ENCODE data around the gene SSMEM1. TPM values are rescaled to one million over a fixed set of nuclear protein-coding genes. Genes with fewer than 3 reads are reported as not detected.

Gene SSMEM1
- total RNA-seq, 1 experiment from 2014 or later = not detected

DNA sequence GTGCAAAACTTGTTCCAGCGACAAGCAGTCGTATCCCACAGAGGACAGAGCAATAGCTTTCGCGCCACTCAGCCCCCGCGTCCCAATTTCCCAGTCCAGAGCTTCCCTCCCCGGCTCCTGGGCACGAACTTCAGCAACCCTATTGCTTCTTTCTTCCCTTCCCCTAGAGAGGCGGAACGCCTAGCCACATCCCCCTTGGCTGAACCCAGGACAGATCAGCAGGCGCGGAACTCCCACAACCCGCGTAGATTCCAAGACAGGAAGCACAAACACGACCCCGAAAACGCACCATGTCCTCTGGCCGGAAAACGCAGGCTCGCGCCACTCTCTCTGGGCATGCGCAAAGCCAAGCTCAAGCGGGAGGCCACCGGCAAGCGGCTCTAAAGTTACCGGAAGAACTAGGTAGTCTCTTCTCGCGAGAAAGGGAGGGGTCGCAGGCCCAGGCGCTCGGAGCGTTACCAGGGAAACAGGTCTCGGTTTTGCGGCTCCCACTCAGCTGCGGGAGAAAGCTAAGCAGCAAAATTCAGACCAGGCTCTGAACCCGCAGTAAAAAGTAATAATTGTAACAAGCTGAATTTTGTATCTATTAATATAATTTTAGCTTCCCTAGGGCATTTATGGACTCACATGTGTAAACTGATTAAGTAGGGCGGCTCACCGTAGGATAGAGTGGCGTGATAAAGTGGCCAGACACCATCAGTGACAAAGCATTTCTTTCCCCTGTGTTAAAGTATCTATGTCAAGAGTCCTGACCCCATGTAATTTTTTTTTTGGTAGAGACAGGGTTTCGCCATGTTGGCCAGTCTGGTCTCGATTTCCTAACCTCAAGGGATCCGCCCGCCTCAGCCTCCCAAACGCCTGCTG is 2.3 kb upstream of the SSMEM1 start, which contains the start of gene TMEM209 (continued):
- TF ChIP-seq, protein P1, sequence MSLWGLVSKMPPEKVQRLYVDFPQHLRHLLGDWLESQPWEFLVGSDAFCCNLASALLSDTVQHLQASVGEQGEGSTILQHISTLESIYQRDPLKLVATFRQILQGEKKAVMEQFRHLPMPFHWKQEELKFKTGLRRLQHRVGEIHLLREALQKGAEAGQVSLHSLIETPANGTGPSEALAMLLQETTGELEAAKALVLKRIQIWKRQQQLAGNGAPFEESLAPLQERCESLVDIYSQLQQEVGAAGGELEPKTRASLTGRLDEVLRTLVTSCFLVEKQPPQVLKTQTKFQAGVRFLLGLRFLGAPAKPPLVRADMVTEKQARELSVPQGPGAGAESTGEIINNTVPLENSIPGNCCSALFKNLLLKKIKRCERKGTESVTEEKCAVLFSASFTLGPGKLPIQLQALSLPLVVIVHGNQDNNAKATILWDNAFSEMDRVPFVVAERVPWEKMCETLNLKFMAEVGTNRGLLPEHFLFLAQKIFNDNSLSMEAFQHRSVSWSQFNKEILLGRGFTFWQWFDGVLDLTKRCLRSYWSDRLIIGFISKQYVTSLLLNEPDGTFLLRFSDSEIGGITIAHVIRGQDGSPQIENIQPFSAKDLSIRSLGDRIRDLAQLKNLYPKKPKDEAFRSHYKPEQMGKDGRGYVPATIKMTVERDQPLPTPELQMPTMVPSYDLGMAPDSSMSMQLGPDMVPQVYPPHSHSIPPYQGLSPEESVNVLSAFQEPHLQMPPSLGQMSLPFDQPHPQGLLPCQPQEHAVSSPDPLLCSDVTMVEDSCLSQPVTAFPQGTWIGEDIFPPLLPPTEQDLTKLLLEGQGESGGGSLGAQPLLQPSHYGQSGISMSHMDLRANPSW (CRISPR knock-in tag; conservative IDR thresholded peaks at IDR 0.05; ENCODE audit: low read depth) = no peak
- no peak for TF ChIP-seq TCF7 (CRISPR knock-in tag; IDR thresholded peaks at IDR 0.05; ENCODE audit: low read depth)
- TF ChIP-seq ZNF416 (CRISPR knock-in tag; IDR thresholded peaks at IDR 0.05) = no peak
- no peak for TF ChIP-seq NR1H2 (CRISPR knock-in tag; IDR thresholded peaks at IDR 0.05)
- TF ChIP-seq, protein P2, sequence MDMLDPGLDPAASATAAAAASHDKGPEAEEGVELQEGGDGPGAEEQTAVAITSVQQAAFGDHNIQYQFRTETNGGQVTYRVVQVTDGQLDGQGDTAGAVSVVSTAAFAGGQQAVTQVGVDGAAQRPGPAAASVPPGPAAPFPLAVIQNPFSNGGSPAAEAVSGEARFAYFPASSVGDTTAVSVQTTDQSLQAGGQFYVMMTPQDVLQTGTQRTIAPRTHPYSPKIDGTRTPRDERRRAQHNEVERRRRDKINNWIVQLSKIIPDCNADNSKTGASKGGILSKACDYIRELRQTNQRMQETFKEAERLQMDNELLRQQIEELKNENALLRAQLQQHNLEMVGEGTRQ (CRISPR knock-in tag; IDR thresholded peaks at IDR 0.05) = no peak
- TF ChIP-seq, protein P3, sequence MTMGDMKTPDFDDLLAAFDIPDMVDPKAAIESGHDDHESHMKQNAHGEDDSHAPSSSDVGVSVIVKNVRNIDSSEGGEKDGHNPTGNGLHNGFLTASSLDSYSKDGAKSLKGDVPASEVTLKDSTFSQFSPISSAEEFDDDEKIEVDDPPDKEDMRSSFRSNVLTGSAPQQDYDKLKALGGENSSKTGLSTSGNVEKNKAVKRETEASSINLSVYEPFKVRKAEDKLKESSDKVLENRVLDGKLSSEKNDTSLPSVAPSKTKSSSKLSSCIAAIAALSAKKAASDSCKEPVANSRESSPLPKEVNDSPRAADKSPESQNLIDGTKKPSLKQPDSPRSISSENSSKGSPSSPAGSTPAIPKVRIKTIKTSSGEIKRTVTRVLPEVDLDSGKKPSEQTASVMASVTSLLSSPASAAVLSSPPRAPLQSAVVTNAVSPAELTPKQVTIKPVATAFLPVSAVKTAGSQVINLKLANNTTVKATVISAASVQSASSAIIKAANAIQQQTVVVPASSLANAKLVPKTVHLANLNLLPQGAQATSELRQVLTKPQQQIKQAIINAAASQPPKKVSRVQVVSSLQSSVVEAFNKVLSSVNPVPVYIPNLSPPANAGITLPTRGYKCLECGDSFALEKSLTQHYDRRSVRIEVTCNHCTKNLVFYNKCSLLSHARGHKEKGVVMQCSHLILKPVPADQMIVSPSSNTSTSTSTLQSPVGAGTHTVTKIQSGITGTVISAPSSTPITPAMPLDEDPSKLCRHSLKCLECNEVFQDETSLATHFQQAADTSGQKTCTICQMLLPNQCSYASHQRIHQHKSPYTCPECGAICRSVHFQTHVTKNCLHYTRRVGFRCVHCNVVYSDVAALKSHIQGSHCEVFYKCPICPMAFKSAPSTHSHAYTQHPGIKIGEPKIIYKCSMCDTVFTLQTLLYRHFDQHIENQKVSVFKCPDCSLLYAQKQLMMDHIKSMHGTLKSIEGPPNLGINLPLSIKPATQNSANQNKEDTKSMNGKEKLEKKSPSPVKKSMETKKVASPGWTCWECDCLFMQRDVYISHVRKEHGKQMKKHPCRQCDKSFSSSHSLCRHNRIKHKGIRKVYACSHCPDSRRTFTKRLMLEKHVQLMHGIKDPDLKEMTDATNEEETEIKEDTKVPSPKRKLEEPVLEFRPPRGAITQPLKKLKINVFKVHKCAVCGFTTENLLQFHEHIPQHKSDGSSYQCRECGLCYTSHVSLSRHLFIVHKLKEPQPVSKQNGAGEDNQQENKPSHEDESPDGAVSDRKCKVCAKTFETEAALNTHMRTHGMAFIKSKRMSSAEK (CRISPR knock-in tag; IDR thresholded peaks at IDR 0.05; ENCODE audit: borderline replicate concordance) = no peak
- TF ChIP-seq TEAD1 (CRISPR knock-in tag; IDR thresholded peaks at IDR 0.05) = 0 out of 2 replicates have a peak, but pooled peaks have one; percentile 41
- no peak for TF ChIP-seq JUN (CRISPR knock-in tag; IDR thresholded peaks at IDR 0.05)
- TF ChIP-seq ZNF263 (CRISPR knock-in tag; IDR thresholded peaks at IDR 0.05; ENCODE audit: low read depth) = no peak
- TF ChIP-seq SP1 (CRISPR knock-in tag; conservative IDR thresholded peaks at IDR 0.05) = no peak; the same call in 1 of the 2 replicates
- TF ChIP-seq, protein P4, sequence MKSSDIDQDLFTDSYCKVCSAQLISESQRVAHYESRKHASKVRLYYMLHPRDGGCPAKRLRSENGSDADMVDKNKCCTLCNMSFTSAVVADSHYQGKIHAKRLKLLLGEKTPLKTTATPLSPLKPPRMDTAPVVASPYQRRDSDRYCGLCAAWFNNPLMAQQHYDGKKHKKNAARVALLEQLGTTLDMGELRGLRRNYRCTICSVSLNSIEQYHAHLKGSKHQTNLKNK (CRISPR knock-in tag; IDR thresholded peaks at IDR 0.05) = no peak
- TF ChIP-seq, protein P5, sequence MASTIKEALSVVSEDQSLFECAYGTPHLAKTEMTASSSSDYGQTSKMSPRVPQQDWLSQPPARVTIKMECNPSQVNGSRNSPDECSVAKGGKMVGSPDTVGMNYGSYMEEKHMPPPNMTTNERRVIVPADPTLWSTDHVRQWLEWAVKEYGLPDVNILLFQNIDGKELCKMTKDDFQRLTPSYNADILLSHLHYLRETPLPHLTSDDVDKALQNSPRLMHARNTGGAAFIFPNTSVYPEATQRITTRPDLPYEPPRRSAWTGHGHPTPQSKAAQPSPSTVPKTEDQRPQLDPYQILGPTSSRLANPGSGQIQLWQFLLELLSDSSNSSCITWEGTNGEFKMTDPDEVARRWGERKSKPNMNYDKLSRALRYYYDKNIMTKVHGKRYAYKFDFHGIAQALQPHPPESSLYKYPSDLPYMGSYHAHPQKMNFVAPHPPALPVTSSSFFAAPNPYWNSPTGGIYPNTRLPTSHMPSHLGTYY (CRISPR knock-in tag; IDR thresholded peaks at IDR 0.05) = no peak
- TF ChIP-seq, protein P6, sequence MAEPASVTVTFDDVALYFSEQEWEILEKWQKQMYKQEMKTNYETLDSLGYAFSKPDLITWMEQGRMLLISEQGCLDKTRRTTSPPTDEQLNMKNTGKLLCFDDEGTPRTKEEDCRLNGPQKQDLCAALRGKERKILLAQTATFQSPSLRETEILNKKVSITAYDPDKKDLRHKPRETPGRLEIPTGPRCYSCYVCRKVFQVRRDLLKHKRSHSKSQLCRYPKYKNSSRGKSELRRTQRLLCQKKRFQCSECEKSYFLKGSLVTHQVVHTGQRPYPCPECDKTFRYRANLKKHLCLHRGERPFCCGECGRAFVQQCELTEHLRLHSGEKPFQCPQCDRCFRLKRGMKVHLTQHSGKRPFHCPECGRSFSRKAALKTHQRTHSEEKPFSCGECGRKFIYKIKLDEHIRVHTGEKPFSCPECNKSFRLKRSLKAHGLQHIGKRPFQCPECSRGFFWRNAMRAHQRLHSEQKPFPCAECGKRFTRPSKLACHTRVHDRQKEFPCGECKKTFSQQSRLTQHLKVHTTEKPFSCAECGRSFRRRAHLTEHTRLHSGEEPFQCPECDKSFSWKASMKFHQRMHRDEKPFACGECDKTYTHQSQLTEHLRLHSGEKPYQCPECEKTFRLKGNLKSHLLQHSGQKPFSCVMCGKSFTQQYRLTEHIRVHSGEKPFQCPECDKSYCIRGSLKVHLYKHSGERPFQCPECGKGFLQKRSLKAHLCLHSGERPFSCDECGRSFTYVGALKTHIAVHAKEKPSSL (CRISPR knock-in tag; conservative IDR thresholded peaks at IDR 0.05) = no peak
- TF ChIP-seq, protein P7, sequence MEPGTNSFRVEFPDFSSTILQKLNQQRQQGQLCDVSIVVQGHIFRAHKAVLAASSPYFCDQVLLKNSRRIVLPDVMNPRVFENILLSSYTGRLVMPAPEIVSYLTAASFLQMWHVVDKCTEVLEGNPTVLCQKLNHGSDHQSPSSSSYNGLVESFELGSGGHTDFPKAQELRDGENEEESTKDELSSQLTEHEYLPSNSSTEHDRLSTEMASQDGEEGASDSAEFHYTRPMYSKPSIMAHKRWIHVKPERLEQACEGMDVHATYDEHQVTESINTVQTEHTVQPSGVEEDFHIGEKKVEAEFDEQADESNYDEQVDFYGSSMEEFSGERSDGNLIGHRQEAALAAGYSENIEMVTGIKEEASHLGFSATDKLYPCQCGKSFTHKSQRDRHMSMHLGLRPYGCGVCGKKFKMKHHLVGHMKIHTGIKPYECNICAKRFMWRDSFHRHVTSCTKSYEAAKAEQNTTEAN (CRISPR knock-in tag; IDR thresholded peaks at IDR 0.05) = no peak
- no peak for TF ChIP-seq GTF2I (CRISPR knock-in tag; conservative IDR thresholded peaks at IDR 0.05)
- no peak for TF ChIP-seq RORB (CRISPR knock-in tag; IDR thresholded peaks at IDR 0.05)
- TF ChIP-seq ZNF317 (CRISPR knock-in tag; IDR thresholded peaks at IDR 0.05; ENCODE audit: borderline replicate concordance, low read depth) = 0 out of 2 replicates have a peak, but pooled peaks have one; percentile 16
- no peak for TF ChIP-seq ZBTB21 (CRISPR knock-in tag; IDR thresholded peaks at IDR 0.05; ENCODE audit: borderline replicate concordance)

Measured in WTC11 (cell line).